T-helper 1 cell treated with Interleukin-12 subunit alpha and Interleukin-12 subunit beta and Interleukin-4 antibody, amounts not matched to agents 30 ng/mL and 1 ng/mL, for 36 hours (primary cell): ENCODE data around the gene LARGE1. TPM values are rescaled to one million over a fixed set of nuclear protein-coding genes. Genes with fewer than 3 reads are reported as not detected.

ENCODE experiments used
- intact Hi-C: fragments of 100-400 bp; cut with micrococcal nuclease; formaldehyde crosslinking; loops from one replicate; pipeline ENCODE4 v1.15.1; 2024
- total RNA-seq: library from RNA; stranded (reverse); gene quantifications from 2 replicates; pipeline ENCODE4 v1.2.3, GENCODE V29; 2022

The LARGE1 gene
- total RNA-seq, result 0.07 and 0.32 TPM in 2 replicates

GRCh38 chr22:33920197-33920540, at the start of gene LARGE1:
Gene LARGE1 (minus strand): TSS chr22:33920476.
- intact Hi-C loops, result loop anchor here (10.0 kb wide), 2 partner anchors 615 to 1105 kb away; no protein-coding TSS in a partner anchor

- intact Hi-C loops, result no loop called here
Observed at GRCh38 chr22:33969045-33969444, 48.8 kb upstream of the LARGE1 start.

- intact Hi-C loops, result no loop called here
Observed at GRCh38 chr22:33964121-33964520, 43.8 kb upstream of the LARGE1 start.

GRCh38 chr22:33962409-33962808, 42.1 kb upstream of the LARGE1 start:
- intact Hi-C loops, result no loop called here

GRCh38 chr22:33958741-33959140, 38.5 kb upstream of the LARGE1 start:
- intact Hi-C loops, result no loop called here

GRCh38 chr22:33957086-33957485, 36.8 kb upstream of the LARGE1 start:
- intact Hi-C loops, result no loop called here

- intact Hi-C loops, result no loop called here
Observed at GRCh38 chr22:33952776-33953175, 32.5 kb upstream of the LARGE1 start.

GRCh38 chr22:33940741-33941140, 20.5 kb upstream of the LARGE1 start:
- intact Hi-C loops, result no loop called here

- intact Hi-C loops, result no loop called here
Observed at GRCh38 chr22:33932997-33933396, 12.7 kb upstream of the LARGE1 start.

- intact Hi-C loops, result no loop called here
Observed at GRCh38 chr22:33931406-33931805, 11.1 kb upstream of the LARGE1 start.

- intact Hi-C loops, result loop anchor here (10.0 kb wide), 2 partner anchors 623 to 1097 kb away; no protein-coding TSS in a partner anchor
Observed at GRCh38 chr22:33927752-33928151, 7.5 kb upstream of the LARGE1 start.

- intact Hi-C loops, result loop anchor here (10.0 kb wide), 2 partner anchors 620 to 1100 kb away; no protein-coding TSS in a partner anchor
Observed at GRCh38 chr22:33925194-33925593, 4.9 kb upstream of the LARGE1 start.

- intact Hi-C loops, result loop anchor here (10.0 kb wide), 2 partner anchors 619 to 1101 kb away; no protein-coding TSS in a partner anchor
Observed at GRCh38 chr22:33923660-33924246, 3.5 kb upstream of the LARGE1 start.

- intact Hi-C loops, result loop anchor here (10.0 kb wide), 2 partner anchors 618 to 1102 kb away; no protein-coding TSS in a partner anchor
Observed at GRCh38 chr22:33923033-33923432, 2.8 kb upstream of the LARGE1 start.

GRCh38 chr22:33922349-33922681, 2.0 kb upstream of the LARGE1 start:
- intact Hi-C loops, result loop anchor here (10.0 kb wide), 2 partner anchors 618 to 1102 kb away; no protein-coding TSS in a partner anchor

- intact Hi-C loops, result loop anchor here (10.0 kb wide), 2 partner anchors 617 to 1103 kb away; no protein-coding TSS in a partner anchor
Observed at GRCh38 chr22:33921525-33922348, 1.5 kb upstream of the LARGE1 start.

GRCh38 chr22:33920927-33921524, 750 bp upstream of the LARGE1 start:
- intact Hi-C loops, result loop anchor here (10.0 kb wide), 2 partner anchors 616 to 1104 kb away; no protein-coding TSS in a partner anchor

GRCh38 chr22:33919391-33920196, 682 bp downstream of the LARGE1 start:
- intact Hi-C loops, result loop anchor here (10.0 kb wide), 2 partner anchors 615 to 1105 kb away; no protein-coding TSS in a partner anchor

GRCh38 chr22:33918676-33919365, 1.5 kb downstream of the LARGE1 start:
- intact Hi-C loops, result no loop called here

GRCh38 chr22:33917744-33918406, 2.4 kb downstream of the LARGE1 start:
- intact Hi-C loops, result no loop called here
